K562 (cell line): Measurements from ENCODE around the gene BMF. TPM values are rescaled to one million over a fixed set of nuclear protein-coding genes. Genes with fewer than 3 reads are reported as not detected.

Experiments used
- ARID4B ChIP-seq: sonication (generic); formaldehyde crosslinking; IDR thresholded peaks from 2 replicates; pipeline ENCODE4 v1.8.0; 2022; ENCODE audit warnings: mild to moderate bottlenecking, missing genetic modification reagents
- ELF4 ChIP-seq: fragments of 450-650 bp; formaldehyde crosslinking; IDR thresholded peaks from 2 replicates; pipeline ENCODE4 v1.4.0; 2022; ENCODE audit warnings: missing genetic modification characterization
- HSF4 ChIP-seq: fragments of 250-450 bp; sonication (Bioruptor Pico); IDR thresholded peaks from 2 replicates; pipeline ENCODE4 v2.1.2; 2022; ENCODE audit warnings: mild to moderate bottlenecking, moderate library complexity, borderline replicate concordance
- JUND ChIP-seq, 2 experiments: IDR thresholded peaks; 2 replicates in 1 of 2; 3 replicates in 1 of 2; pipeline ENCODE4 v1.6.1; 2011; ENCODE audit warnings: borderline replicate concordance in 2 of 2, low read depth in 2 of 2, low read length in 2 of 2, improper control_type of control experiment in 1 of 2, missing biosample characterization in 1 of 2, missing genetic modification characterization in 1 of 2, missing genetic modification reagents in 1 of 2
- PHTF2 ChIP-seq: fragments of 250-450 bp; sonication (Bioruptor Pico); IDR thresholded peaks from 2 replicates; pipeline ENCODE4 v1.5.0; 2021; ENCODE audit warnings: mild to moderate bottlenecking
- TAF7 ChIP-seq: fragments of 450-650 bp; IDR thresholded peaks from 2 replicates; pipeline ENCODE4 v1.6.1; 2016; ENCODE audit warnings: missing genetic modification characterization, missing compliant biosample characterization
- TCF7 ChIP-seq: sonication (generic); IDR thresholded peaks from 2 replicates; pipeline ENCODE4 v1.6.1; 2016; ENCODE audit warnings: antibody characterized with exemption, borderline replicate concordance
- TCF7L2 ChIP-seq: fragments of 150-350 bp; IDR thresholded peaks from 2 replicates; pipeline ENCODE4 v1.6.1; 2016; ENCODE audit warnings: low read depth, mild to moderate bottlenecking, low read length, moderate library complexity
- TFAM ChIP-seq: fragments of 250-450 bp; sonication (Bioruptor Pico); conservative IDR thresholded peaks from 2 replicates; pipeline ENCODE4 v1.5.0; 2021; ENCODE audit warnings: mild to moderate bottlenecking, moderate library complexity
- XRCC5 ChIP-seq: fragments of 200-400 bp; formaldehyde crosslinking; IDR thresholded peaks from 2 replicates; pipeline ENCODE4 v1.6.1; 2017; ENCODE audit warnings: low read depth, mild to moderate bottlenecking, low read length
- ZC3H4 ChIP-seq: sonication (generic); formaldehyde crosslinking; IDR thresholded peaks from 2 replicates; pipeline ENCODE4 v1.9.0; 2021; ENCODE audit warnings: missing genetic modification reagents, borderline replicate concordance
- ZNF140 ChIP-seq: fragments of 250-450 bp; sonication (Bioruptor Pico); IDR thresholded peaks from 2 replicates; pipeline ENCODE4 v1.8.0; 2021; ENCODE audit warnings: moderate library complexity, mild to moderate bottlenecking, inconsistent platforms
- ZNF24 ChIP-seq: fragments of 450-650 bp; IDR thresholded peaks from 2 replicates; pipeline ENCODE4 v1.6.1; 2016
- polyA plus RNA-seq, 8 experiments: library from polyadenylated mRNA; depleted of rRNA in 4 of 8; stranded (reverse) in 5 of 8; unstranded in 3 of 8; fragments of >200 nt; fragmentation: Nextera tagmentation in 2 of 8; fragmentation: Illumina TruSeq in 1 of 8; extraction: Ambion mirVana in 2 of 8; extraction: Trizol in 1 of 8; gene quantifications; 2 replicates each; pipeline versions ENCODE4 v1.2.1 to v1.2.3, GENCODE V29; 2011 to 2014; ENCODE audit warnings: inconsistent platforms in 1 of 8, missing spikeins in 1 of 8
- total RNA-seq, 7 experiments: library from RNA; depleted of rRNA in 6 of 7; stranded (reverse); fragments of >200 nt in 6 of 7; fragmentation: Illumina TruSeq in 2 of 7; extraction: Trizol in 2 of 7; gene quantifications; 2 replicates each; pipeline versions ENCODE4 v1.2.1 to v1.2.3, GENCODE V29; 2011 to 2021; ENCODE audit warnings: low replicate concordance in 1 of 7
- TF ChIP-seq, protein P1 (sequence below): fragments of 250-450 bp; sonication (Bioruptor Pico); IDR thresholded peaks from 2 replicates; pipeline ENCODE4 v1.9.0; 2021; ENCODE audit warnings: mild to moderate bottlenecking
- TF ChIP-seq, protein P2 (sequence below), 3 experiments: fragments of 200-800 bp in 1 of 3; fragments of 250-450 bp in 1 of 3; fragments of 450-650 bp in 1 of 3; sonication (Bioruptor Pico) in 1 of 3; sonication (Bioruptor generic) in 1 of 3; formaldehyde crosslinking in 1 of 3; IDR thresholded peaks; 2 replicates each; pipeline versions ENCODE4 v1.6.1 to v1.8.0; 2016 to 2022; ENCODE audit warnings: mild to moderate bottlenecking in 2 of 3, missing genetic modification characterization in 2 of 3, missing compliant biosample characterization in 1 of 3, moderate library complexity in 1 of 3
- TF ChIP-seq, protein P3 (sequence below), 3 experiments: IDR thresholded peaks in 2 of 3; conservative IDR thresholded peaks in 1 of 3; 2 replicates each; pipeline ENCODE4 v1.5.1; 2011 to 2012; ENCODE audit warnings: low read length in 3 of 3, mild to moderate bottlenecking in 3 of 3, control low read depth in 2 of 3, improper control_type of control experiment in 1 of 3, inconsistent platforms in 1 of 3, low read depth in 1 of 3, mixed read lengths in 1 of 3, moderate library complexity in 1 of 3; ENCODE audit not compliant: insufficient read depth in 2 of 3

BMF gene
- total and polyA plus RNA-seq, 9 of the 15 experiments (the other 6 are each of a cell fraction or from before 2014, with no cell fraction given) = 0.25 to 0.91 (median 0.59) TPM; not detected in 2

GRCh38 chr15:40075298-40076044 lies 33.2 kb downstream of the BMF start (continued):
- TF ChIP-seq ARID4B (CRISPR knock-in tag) = no peak
- TF ChIP-seq, protein P1, sequence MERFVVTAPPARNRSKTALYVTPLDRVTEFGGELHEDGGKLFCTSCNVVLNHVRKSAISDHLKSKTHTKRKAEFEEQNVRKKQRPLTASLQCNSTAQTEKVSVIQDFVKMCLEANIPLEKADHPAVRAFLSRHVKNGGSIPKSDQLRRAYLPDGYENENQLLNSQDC = no peak
- no peak for TF ChIP-seq TCF7
- TF ChIP-seq XRCC5 = no peak
- TF ChIP-seq ELF4 = no peak
- TF ChIP-seq HSF4 = no peak
- no peak for TF ChIP-seq PHTF2
- TF ChIP-seq TAF7 = peak; percentile 63; the same call in 1 of the 2 replicates
- no peak for TF ChIP-seq ZNF24
- no peak for TF ChIP-seq TFAM (CRISPR knock-in tag)
- no peak for TF ChIP-seq JUND (IDR thresholded peaks at IDR 0.05; ENCODE audit: borderline replicate concordance, low read depth, low read length)
- peak; percentile 34; the same call in 1 of the 3 replicates for TF ChIP-seq JUND (tag; IDR thresholded peaks at IDR 0.05; ENCODE audit: borderline replicate concordance, low read depth, low read length)
- TF ChIP-seq TCF7L2 = no peak
- TF ChIP-seq, protein P2, sequence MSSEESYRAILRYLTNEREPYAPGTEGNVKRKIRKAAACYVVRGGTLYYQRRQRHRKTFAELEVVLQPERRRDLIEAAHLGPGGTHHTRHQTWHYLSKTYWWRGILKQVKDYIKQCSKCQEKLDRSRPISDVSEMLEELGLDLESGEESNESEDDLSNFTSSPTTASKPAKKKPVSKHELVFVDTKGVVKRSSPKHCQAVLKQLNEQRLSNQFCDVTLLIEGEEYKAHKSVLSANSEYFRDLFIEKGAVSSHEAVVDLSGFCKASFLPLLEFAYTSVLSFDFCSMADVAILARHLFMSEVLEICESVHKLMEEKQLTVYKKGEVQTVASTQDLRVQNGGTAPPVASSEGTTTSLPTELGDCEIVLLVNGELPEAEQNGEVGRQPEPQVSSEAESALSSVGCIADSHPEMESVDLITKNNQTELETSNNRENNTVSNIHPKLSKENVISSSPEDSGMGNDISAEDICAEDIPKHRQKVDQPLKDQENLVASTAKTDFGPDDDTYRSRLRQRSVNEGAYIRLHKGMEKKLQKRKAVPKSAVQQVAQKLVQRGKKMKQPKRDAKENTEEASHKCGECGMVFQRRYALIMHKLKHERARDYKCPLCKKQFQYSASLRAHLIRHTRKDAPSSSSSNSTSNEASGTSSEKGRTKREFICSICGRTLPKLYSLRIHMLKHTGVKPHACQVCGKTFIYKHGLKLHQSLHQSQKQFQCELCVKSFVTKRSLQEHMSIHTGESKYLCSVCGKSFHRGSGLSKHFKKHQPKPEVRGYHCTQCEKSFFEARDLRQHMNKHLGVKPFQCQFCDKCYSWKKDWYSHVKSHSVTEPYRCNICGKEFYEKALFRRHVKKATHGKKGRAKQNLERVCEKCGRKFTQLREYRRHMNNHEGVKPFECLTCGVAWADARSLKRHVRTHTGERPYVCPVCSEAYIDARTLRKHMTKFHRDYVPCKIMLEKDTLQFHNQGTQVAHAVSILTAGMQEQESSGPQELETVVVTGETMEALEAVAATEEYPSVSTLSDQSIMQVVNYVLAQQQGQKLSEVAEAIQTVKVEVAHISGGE (CRISPR knock-in tag; IDR thresholded peaks at IDR 0.05) = 0 out of 6 replicates have a peak, but pooled peaks of 1 of the 3 experiments have one; percentile 31
- no peak for TF ChIP-seq ZNF140 (CRISPR knock-in tag)
- TF ChIP-seq ZC3H4 = no peak
- TF ChIP-seq, protein P3, sequence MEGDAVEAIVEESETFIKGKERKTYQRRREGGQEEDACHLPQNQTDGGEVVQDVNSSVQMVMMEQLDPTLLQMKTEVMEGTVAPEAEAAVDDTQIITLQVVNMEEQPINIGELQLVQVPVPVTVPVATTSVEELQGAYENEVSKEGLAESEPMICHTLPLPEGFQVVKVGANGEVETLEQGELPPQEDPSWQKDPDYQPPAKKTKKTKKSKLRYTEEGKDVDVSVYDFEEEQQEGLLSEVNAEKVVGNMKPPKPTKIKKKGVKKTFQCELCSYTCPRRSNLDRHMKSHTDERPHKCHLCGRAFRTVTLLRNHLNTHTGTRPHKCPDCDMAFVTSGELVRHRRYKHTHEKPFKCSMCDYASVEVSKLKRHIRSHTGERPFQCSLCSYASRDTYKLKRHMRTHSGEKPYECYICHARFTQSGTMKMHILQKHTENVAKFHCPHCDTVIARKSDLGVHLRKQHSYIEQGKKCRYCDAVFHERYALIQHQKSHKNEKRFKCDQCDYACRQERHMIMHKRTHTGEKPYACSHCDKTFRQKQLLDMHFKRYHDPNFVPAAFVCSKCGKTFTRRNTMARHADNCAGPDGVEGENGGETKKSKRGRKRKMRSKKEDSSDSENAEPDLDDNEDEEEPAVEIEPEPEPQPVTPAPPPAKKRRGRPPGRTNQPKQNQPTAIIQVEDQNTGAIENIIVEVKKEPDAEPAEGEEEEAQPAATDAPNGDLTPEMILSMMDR (IDR thresholded peaks at IDR 0.05 in 2 of 3, conservative IDR thresholded peaks at IDR 0.05 in 1 of 3; ENCODE audit: insufficient read depth in 2 of 3, low read depth in 1 of 3, low read length in 3 of 3) = no peak
